H9 (cell line): ENCODE data around the gene GRIK4. TPM values are rescaled to one million over a fixed set of nuclear protein-coding genes. Genes with fewer than 3 reads are reported as not detected.
A peak's percentile ranks its signal among the peaks of the same experiment; 100 is the strongest.

Experiments used
- DNase-seq: peaks from one replicate; pipeline ENCODE4 v3.0.0-alpha.2; 2017
- H2AFZ ChIP-seq: one replicate; pipeline ENCODE4 v1.6.1; 2013; ENCODE audit warnings: mild to moderate bottlenecking, low read length, control low read depth, moderate library complexity
- H2AK5ac ChIP-seq: 2 replicates; pipeline ENCODE4 v1.6.1; 2013; ENCODE audit warnings: low read length, control low read depth, mixed read lengths; ENCODE audit not compliant: insufficient read length
- H2BK120ac ChIP-seq: one replicate; pipeline ENCODE4 v1.6.1; 2013; ENCODE audit warnings: low read depth, mild to moderate bottlenecking, low read length, control low read depth, inconsistent platforms; ENCODE audit not compliant: poor library complexity, severe bottlenecking
- H2BK12ac ChIP-seq: 2 replicates; pipeline ENCODE4 v1.6.1; 2013; ENCODE audit warnings: low read length, control low read depth, mixed read lengths, low read depth; ENCODE audit not compliant: insufficient read length
- H2BK15ac ChIP-seq: 2 replicates; pipeline ENCODE4 v1.6.1; 2013; ENCODE audit warnings: low read depth, low read length, control low read depth
- H2BK20ac ChIP-seq: one replicate; pipeline ENCODE4 v1.6.1; 2013; ENCODE audit warnings: low read depth, mild to moderate bottlenecking, low read length, control low read depth, inconsistent platforms; ENCODE audit not compliant: poor library complexity, severe bottlenecking
- H2BK5ac ChIP-seq: 2 replicates; pipeline ENCODE4 v1.6.1; 2013; ENCODE audit warnings: low read length, control low read depth, mixed read lengths; ENCODE audit not compliant: insufficient read length
- H3K14ac ChIP-seq: 2 replicates; pipeline ENCODE4 v1.6.1; 2013; ENCODE audit warnings: low read length, control low read depth; ENCODE audit not compliant: insufficient read depth
- H3K18ac ChIP-seq: 2 replicates; pipeline ENCODE4 v1.6.1; 2013; ENCODE audit warnings: low read depth, mild to moderate bottlenecking, mixed read lengths, low read length, control low read depth; ENCODE audit not compliant: insufficient read length
- H3K23ac ChIP-seq: 2 replicates; pipeline ENCODE4 v1.6.1; 2013; ENCODE audit warnings: low read length, control low read depth, mixed read lengths, low read depth; ENCODE audit not compliant: insufficient read length
- H3K23me2 ChIP-seq: 2 replicates; pipeline ENCODE4 v1.6.1; 2013; ENCODE audit warnings: low read depth, mild to moderate bottlenecking, mixed read lengths, low read length, control low read depth; ENCODE audit not compliant: insufficient read length, poor library complexity, severe bottlenecking
- H3K27ac ChIP-seq: 2 replicates; pipeline ENCODE4 v1.5.1; 2013; ENCODE audit warnings: low read length, control low read depth, mixed read lengths, low read depth; ENCODE audit not compliant: insufficient read length
- H3K27me3 ChIP-seq: 2 replicates; pipeline ENCODE4 v1.6.1; 2013; ENCODE audit warnings: low read length, control low read depth, inconsistent platforms; ENCODE audit not compliant: insufficient read depth
- H3K4ac ChIP-seq: 2 replicates; pipeline ENCODE4 v1.6.1; 2013; ENCODE audit warnings: low read depth, mild to moderate bottlenecking, control low read depth, inconsistent platforms, low read length, moderate library complexity
- H3K4me1 ChIP-seq: 2 replicates; pipeline ENCODE4 v1.6.1; 2013; ENCODE audit warnings: low read length, control low read depth, inconsistent platforms; ENCODE audit not compliant: insufficient read depth
- H3K4me2 ChIP-seq: 2 replicates; pipeline ENCODE4 v1.6.1; 2013; ENCODE audit warnings: low read length, control low read depth, mixed read lengths; ENCODE audit not compliant: insufficient read length, insufficient read depth
- H3K56ac ChIP-seq: 2 replicates; pipeline ENCODE4 v1.6.1; 2013; ENCODE audit warnings: low read depth, mild to moderate bottlenecking, mixed read lengths, low read length, control low read depth; ENCODE audit not compliant: insufficient read length
- H3K79me1 ChIP-seq: 2 replicates; pipeline ENCODE4 v1.6.1; 2013; ENCODE audit warnings: low read depth, mild to moderate bottlenecking, moderate library complexity, low read length, control low read depth, inconsistent platforms; ENCODE audit not compliant: insufficient read depth, poor library complexity, severe bottlenecking
- H3K79me2 ChIP-seq: 2 replicates; pipeline ENCODE4 v1.6.1; 2013; ENCODE audit warnings: low read length, control low read depth, inconsistent platforms; ENCODE audit not compliant: insufficient read depth
- H3K9ac ChIP-seq: 2 replicates; pipeline ENCODE4 v1.6.1; 2013; ENCODE audit warnings: low read length, control low read depth, mixed read lengths; ENCODE audit not compliant: insufficient read length; ENCODE audit errors: extremely low read depth
- H3K9me3 ChIP-seq: one replicate; pipeline ENCODE4 v1.6.1; 2013; ENCODE audit warnings: low read depth, low read length, inconsistent platforms; ENCODE audit not compliant: control insufficient read depth
- H3T11ph ChIP-seq: one replicate; pipeline ENCODE4 v1.6.1; 2013; ENCODE audit warnings: mild to moderate bottlenecking, low read length, control low read depth, inconsistent platforms
- H4K20me1 ChIP-seq: one replicate; pipeline ENCODE4 v1.6.1; 2013; ENCODE audit not compliant: control insufficient read depth, insufficient read length, insufficient read depth
- H4K5ac ChIP-seq: 2 replicates; pipeline ENCODE4 v1.6.1; 2013; ENCODE audit warnings: low read depth, mild to moderate bottlenecking, mixed read lengths, low read length, control low read depth; ENCODE audit not compliant: insufficient read length
- H4K8ac ChIP-seq: replicated peaks from 2 replicates; pipeline ENCODE4 v1.6.1; 2013; ENCODE audit warnings: low read length, control low read depth, mixed read lengths, low read depth; ENCODE audit not compliant: insufficient read length
- H4K91ac ChIP-seq: 2 replicates; pipeline ENCODE4 v1.6.1; 2013; ENCODE audit warnings: low read depth, mild to moderate bottlenecking, moderate library complexity, mixed read lengths, low read length, control low read depth; ENCODE audit not compliant: insufficient read length
- H3K27ac Mint-ChIP-seq, 3 experiments: 2 replicates in 2 of 3; 3 replicates in 1 of 3; pipeline ENCODE4 v1.8.0; 2020 to 2021; ENCODE audit warnings: mixed read lengths in 3 of 3, mild to moderate bottlenecking in 1 of 3, moderate library complexity in 1 of 3
- H3K27me3 Mint-ChIP-seq: 2 replicates; pipeline ENCODE4 v1.8.0; 2021; ENCODE audit warnings: low read depth, mild to moderate bottlenecking, moderate library complexity, mixed read lengths
- H3K36me3 Mint-ChIP-seq, 3 experiments: 2 replicates in 2 of 3; 3 replicates in 1 of 3; pipeline ENCODE4 v1.8.0; 2020 to 2021; ENCODE audit warnings: low read depth in 3 of 3, mixed read lengths in 3 of 3; ENCODE audit not compliant: insufficient read depth in 1 of 3
- H3K4me1 Mint-ChIP-seq, 2 experiments: 2 replicates each; pipeline ENCODE4 v1.8.0; 2020; ENCODE audit warnings: mixed read lengths in 2 of 2
- H3K4me3 Mint-ChIP-seq, 2 experiments: 2 replicates in 1 of 2; 3 replicates in 1 of 2; pipeline ENCODE4 v1.8.0; 2020 to 2021; ENCODE audit warnings: mild to moderate bottlenecking in 2 of 2, mixed read lengths in 2 of 2, moderate library complexity in 1 of 2
- H3K9me3 Mint-ChIP-seq, 2 experiments: 2 replicates in 1 of 2; 3 replicates in 1 of 2; pipeline ENCODE4 v1.8.0; 2020; ENCODE audit warnings: mild to moderate bottlenecking in 2 of 2, mixed read lengths in 2 of 2, moderate library complexity in 1 of 2
- CTCF ChIP-seq: fragments of 200-600 bp; sonication (generic); conservative IDR thresholded peaks from 3 replicates; pipeline ENCODE4 v1.8.0; 2021; ENCODE audit warnings: antibody characterized with exemption, mild to moderate bottlenecking
- WGBS: extraction: QIAGEN DNeasy Blood & Tissue Kit; methylation state at CpG from one replicate; pipeline ENCODE4 v1.1.7; 2013; ENCODE audit warnings: missing lambda C conversion rate, low lambda C conversion rate, mixed read lengths; ENCODE audit not compliant: insufficient read length; ENCODE audit errors: extremely low coverage; 5-methylcytosine and 5-hydroxymethylcytosine counted together
- total RNA-seq: library from RNA; stranded (reverse); gene quantifications from 2 replicates; pipeline ENCODE4 v1.2.1, GENCODE V29; 2021

Gene GRIK4
- total RNA-seq, 1 experiment from 2014 or later, result 2.3 TPM

- H3K14ac ChIP-seq, result peak within 1 kb of the TSS; percentile 85
- peak within 1 kb of the TSS; percentile 89 for H3K4me2 ChIP-seq
- H3K23ac ChIP-seq, result no peak within 1 kb of the TSS
- DNase-seq, result peak; percentile 95
- H2BK5ac ChIP-seq, result no peak within 1 kb of the TSS
- H2BK20ac ChIP-seq, result no peak within 1 kb of the TSS
- H2BK15ac ChIP-seq, result no peak within 1 kb of the TSS
- no peaks in the 10 kb centered on the region for H3K27me3 Mint-ChIP-seq
- H3K18ac ChIP-seq, result peak within 1 kb of the TSS; percentile 81
- H3K27ac Mint-ChIP-seq, result peak within 1 kb of the TSS in 2 of 3 experiments; percentile 78 to 85; a peak in 5 of 7 replicates
- peak within 1 kb of the TSS; percentile 82 for H3K9ac ChIP-seq
- H3K36me3 Mint-ChIP-seq, result no peaks in the 10 kb centered on the region
- no peak within 1 kb of the TSS for H3K27ac ChIP-seq
- H3K79me1 ChIP-seq, result no peaks in the 10 kb centered on the region
- H2BK12ac ChIP-seq, result no peak within 1 kb of the TSS
- 0 out of 2 replicates have a peak, but pooled peaks cover 3% of the 10 kb centered on the region for H3K4me1 ChIP-seq
- H4K91ac ChIP-seq, result no peak within 1 kb of the TSS
- H4K5ac ChIP-seq, result no peak within 1 kb of the TSS
- H3K4me3 Mint-ChIP-seq, result peak within 1 kb of the TSS; percentile 78 to 81
- H3K9me3 ChIP-seq, result no peaks in the 10 kb centered on the region
- H3K27me3 ChIP-seq, result no peaks in the 10 kb centered on the region
- no peak within 1 kb of the TSS for H2AFZ ChIP-seq
- H4K20me1 ChIP-seq, result no peaks in the 10 kb centered on the region
- H4K8ac ChIP-seq, result no peak within 1 kb of the TSS
- whole genome bisulfite sequencing, result no CpG with 5 or more reads among the region's 54 CpGs
- TF ChIP-seq CTCF, result no peak
- H3T11ph ChIP-seq, result no peak within 1 kb of the TSS
- H3K9me3 Mint-ChIP-seq, result no peaks in the 10 kb centered on the region; a peak in 1 of 5 replicates
- H2AK5ac ChIP-seq, result no peak within 1 kb of the TSS
- H3K56ac ChIP-seq, result no peak within 1 kb of the TSS
- H3K79me2 ChIP-seq, result peaks cover 4% of the 10 kb centered on the region; the same call in 1 of the 2 replicates
- H3K4me1 Mint-ChIP-seq, result peaks cover 15 to 20% of the 10 kb centered on the region in 2 experiments
- H3K23me2 ChIP-seq, result peaks cover 4% of the 10 kb centered on the region
- H2BK120ac ChIP-seq, result no peak within 1 kb of the TSS
- no peak within 1 kb of the TSS for H3K4ac ChIP-seq
Measured at GRCh38 chr11:121023848-121024751, 512.6 kb downstream of the GRIK4 start, which contains the start of gene TBCEL. TBCEL (plus strand) TSS chr11:121024102; CDS start chr11:121045691, 21,589 bp downstream.
